Uterus (tissue), 2 donors: ENCODE measurements around the gene IFIT3.

ENCODE experiments used
- CTCF ChIP-seq, 4 experiments: fragments of 200-600 bp in 2 of 4; fragments of 450-650 bp in 2 of 4; sonication (generic) in 2 of 4; IDR thresholded peaks; one replicate each; pipeline ENCODE4 v1.5.1; 2016 to 2019; ENCODE audit warnings: antibody characterized with exemption in 4 of 4, mild to moderate bottlenecking in 2 of 4, moderate library complexity in 1 of 4
- POLR2A ChIP-seq, 2 donors: fragments of 450-650 bp; IDR thresholded peaks; one replicate each; pipeline ENCODE4 v1.6.1; 2016; ENCODE audit warnings: antibody characterized with exemption in 2 of 2, mild to moderate bottlenecking in 1 of 2, moderate library complexity in 1 of 2

GRCh38 chr10:89373916-89374711 is 46.3 kb downstream of the IFIT3 start:
- TF ChIP-seq POLR2A (IDR thresholded peaks at IDR 0.05) (no peak), CTCF (IDR thresholded peaks at IDR 0.05) (peak in 1 of 4 experiments; percentile 8)
